NCI-H187 (cell line): ENCODE measurements around the gene SUPT6H.

Experiments
- DNase-seq, 2 experiments: peaks; one replicate each; lab custom pipeline; 2025; lab: John Stamatoyannopoulos, UW

Gene SUPT6H

DNA sequence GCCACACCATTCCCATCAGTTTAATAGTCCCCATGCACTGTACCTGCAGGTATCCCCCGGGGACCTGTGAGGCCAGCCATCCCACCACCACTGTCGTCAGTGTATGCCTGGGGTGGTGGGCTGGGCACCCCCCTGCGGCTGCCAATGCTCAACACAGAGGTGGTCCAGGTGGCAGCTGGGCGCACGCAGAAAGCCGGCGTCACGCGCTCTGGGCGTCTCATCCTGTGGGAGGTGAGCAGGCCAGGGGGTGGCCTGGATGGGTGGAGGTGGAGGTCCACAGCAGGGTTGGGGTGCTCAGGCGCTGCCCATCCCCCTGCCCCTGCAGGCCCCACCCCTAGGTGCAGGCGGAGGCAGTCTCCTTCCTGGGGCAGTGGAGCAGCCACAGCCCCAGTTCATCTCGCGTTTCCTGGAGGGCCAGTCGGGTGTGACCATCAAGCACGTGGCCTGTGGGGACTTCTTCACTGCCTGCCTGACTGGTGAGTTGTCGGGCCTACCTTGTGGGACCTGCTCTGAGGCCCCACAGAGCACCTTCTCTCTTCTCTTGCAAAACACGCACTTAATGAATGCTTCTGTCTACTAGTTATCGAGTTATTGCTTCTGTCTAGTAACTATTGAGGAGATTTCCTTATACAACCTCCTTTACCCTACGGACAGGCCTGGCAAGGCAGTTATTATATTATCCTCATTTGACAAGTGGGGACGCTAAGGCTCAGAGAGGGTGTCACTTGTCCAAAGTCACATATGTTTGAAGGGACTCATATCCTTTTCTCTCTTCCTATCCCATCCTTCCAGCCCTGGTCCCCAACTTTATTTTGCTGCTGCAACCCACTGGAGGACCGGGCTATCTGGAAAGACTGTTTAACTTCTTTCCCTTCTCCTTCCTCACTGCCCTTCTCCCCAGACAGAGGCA, 76.0 kb downstream of the SUPT6H start:
- DNase-seq, result no peak

DNA sequence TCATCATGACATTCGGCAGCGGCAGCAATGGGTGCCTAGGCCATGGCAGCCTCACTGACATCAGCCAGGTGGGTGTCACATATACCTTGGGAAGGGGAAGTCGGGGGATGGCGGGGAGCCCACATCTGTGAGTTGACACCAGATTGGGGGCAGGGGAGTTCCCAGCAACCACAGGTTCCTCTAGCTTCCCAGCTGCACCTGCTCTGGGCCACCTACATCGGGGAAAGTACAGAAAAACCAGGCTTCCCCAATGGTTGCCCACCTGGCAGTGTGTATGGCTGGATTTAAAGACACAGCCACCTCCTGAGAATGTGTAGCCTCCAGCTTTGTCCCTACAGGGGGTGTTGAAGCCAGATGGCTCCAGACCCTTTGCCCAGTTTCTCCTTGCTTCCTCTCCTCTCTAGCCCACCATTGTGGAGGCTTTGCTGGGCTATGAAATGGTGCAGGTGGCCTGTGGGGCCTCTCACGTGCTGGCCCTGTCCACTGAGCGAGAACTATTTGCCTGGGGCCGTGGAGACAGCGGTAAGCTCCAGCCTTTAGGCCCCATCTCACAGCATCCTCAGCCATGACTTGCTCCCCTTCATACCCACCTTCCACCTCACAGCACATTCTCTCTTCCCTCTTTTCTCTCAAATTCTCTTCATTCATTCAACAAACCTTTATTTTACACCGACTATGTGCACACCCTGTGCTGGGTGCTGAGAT, 76.8 kb downstream of the SUPT6H start:
- no peak for DNase-seq

DNA sequence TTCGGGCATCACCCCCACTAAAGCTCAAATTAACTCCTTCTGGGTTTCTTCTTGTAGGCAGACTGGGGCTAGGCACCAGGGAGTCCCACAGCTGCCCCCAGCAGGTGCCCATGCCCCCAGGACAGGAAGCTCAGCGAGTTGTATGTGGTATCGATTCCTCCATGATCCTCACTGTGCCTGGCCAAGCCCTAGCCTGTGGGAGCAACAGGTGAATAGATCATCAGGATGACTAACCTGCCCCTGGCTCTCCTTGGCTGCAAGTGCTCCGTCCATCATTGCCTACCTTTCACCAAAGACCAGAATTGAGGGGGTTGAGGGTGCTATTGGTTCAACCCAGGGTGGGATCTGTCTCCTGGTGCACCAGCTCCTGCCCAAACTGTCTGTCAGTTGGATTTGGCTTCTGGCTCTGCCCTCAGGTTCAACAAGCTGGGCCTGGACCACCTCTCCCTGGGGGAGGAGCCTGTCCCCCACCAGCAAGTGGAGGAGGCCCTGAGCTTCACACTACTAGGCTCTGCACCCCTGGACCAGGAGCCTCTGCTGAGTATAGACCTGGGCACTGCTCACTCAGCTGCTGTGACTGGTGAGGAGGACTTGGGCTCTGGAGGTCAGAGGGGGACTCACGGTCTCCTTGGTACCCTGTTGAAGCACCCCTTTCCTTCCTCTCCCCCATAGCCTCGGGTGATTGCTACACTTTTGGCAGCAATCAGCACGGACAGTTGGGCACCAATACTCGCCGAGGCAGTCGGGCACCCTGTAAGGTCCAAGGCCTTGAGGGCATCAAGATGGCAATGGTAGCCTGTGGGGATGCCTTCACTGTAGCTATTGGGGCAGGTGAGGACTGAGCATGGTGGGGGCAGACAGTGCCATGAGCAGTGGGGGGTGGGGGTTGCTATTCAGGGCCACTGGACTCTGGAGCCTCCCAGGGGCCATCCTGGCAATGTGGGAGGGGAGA, 78.7 kb downstream of the SUPT6H start:
- no peak for DNase-seq

DNA sequence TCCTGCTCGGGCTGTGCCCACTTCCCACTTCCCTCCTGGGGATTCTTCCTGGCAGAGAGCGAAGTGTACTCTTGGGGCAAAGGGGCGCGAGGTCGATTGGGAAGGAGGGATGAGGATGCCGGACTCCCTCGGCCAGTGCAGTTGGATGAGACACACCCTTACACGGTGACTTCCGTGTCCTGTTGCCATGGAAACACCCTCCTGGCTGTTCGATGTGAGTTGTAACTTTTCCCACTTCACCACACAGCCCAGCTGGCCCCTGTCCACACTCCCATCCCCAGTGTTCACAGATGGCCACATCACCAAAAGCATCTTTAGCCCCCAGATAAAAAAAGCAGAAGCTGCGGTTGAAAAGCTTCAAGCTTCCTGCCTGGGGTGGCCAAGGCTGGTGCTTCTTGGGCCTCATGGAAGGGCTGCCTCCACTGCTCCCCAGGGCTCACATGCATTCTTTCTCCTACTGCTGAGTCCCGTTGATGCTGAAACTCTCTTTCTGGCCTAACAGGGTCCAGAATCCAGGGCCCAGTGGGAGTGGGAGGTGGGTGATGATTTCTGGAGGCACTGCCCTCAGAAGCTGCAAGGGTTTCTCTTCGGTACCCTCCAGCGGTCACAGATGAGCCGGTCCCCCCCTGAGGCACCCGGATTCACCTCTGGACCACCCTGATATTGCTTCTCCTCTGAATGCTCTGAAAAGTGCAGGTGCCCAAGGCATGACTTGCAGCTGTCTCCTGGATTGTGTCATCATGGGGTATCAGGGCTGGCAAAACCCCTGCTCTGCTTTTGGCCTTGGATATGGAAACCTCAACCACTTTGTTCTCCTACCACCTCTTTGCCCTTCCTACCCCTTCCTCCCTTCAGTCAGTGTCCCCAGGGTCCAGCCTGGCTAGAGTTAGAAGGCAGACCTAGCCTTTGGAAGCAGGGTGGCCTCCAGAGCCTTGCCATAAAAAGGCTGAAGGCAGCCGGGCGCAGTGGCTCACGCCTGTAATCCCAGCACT, 79.6 kb downstream of the SUPT6H start:
- no peak for DNase-seq

DNA sequence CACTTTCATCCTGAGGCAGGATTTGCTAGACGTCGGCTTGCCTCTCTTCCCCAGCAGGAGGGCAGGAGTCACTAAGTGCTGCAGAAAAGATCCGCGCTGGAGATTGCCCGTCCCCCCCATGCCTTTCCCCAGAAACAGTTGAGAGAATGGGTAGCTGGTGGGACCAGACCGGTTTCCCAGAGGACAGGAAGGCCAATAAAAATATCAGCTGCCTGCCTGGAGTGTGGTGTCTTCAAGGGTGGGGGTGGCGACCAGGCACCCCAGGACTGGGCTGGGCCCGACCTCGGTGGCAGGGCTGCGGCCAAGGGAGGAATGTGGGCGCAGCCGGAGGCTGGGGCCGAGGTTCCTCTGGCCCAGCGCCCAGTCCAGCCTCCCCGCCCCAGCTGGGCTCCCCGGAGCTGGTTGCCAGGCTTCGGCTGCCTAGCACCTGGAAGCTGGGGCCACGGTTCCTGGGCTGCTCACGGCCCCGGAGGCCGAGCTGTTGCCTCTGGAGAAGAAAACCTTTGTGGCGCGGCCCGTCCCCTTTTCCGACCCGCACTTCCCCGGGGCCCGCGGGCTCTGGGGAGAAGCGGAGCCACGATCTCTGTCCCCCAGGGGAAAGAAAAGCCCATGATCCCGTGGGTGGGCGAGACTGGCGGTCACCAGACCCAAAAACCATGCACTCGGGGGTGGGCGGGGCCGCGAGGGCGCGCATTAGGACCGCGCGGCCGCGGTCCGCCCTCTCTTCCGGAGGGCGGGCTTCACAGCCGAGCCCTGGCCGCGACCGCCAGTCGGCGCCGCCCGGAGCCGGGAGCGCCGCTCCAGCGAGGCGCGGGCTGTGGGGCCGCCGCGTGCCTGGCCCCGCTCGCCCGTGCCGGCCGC, 81.5 kb downstream of the SUPT6H start, which contains the start of gene TRAF4:
TSS of gene TRAF4 (plus strand) at position 769 of the 861 bp plus-strand sequence. CDS start 102 bp downstream, outside the sequence.
- peak; percentile 65 to 66 for DNase-seq

DNA sequence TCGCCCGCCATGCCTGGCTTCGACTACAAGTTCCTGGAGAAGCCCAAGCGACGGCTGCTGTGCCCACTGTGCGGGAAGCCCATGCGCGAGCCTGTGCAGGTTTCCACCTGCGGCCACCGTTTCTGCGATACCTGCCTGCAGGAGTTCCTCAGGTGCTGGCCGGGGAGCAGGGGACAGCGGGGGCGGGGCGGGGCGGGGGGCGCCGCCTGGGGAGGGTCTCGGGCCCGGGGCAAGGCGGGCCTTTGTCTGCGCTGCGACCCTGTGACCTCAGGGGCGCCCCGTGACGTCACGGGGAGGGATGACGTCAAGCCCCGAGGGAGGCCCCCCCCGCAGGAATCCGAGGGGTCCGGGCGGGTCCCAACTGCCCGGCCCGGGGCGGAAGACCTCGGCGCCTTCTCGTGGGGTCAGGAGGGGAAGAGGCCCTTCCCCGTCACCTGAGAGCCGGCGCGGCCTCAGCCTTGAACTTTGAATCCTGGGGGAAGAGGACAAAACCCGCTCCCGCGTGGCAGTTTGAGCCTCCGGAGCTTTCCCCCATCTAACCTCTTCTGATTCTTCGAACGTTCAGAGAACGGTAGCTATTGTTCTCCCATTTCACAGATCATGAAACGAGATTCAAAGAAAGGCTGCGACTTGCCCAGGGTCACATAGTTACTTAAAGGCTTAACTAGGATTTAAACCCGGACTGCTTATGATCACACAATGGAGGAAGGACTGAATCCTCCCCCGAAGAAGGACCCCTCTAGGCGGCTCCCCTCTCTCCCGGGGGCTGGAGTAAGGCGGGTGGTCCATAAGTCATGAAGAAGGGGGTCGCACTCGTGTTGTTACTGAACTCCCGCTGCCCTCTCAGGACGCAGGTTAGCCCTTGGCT, 82.3 kb downstream of the SUPT6H start:
- no peak for DNase-seq

DNA sequence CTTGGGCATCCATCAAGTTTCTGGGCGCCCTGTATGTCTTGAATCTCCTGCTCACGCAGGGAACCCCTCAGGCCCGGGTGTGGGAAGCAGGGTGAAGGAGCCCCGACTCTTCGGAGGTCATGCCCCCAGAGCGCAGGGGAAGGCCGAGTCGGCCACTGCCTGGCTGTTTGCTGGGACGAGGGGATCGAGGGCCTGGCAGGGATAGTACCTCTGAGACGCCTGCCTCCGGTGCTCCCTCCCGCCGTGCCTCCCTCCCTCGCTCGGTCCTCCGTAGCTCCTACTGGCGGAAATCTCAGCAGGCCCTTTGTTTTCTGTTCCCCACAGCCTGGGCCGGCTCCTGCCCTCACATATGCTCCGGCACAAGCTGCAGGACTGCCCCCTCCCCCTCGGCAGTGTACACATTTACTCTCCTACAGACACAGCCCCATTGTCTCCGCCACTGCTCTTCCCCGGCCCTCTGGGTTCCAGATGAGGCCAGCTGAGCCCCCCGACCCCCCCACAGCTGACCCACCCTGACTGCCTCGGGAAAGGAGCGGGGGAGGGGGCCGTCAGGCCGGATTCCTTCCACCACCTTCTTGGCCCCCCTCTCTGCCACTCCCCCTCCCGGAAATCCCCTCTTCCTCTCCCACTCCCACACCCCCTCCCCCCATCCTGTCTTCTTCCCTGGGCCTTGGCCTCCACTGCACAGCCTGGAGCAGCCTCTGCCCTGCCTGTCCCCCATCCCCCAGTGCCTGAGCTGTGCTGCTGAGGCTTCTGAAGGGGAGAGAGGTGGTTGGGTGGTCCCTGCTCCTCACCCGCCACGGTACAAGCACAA, 83.2 kb downstream of the SUPT6H start:
- peak in 1 of 2 experiments; percentile 23 for DNase-seq

DNA sequence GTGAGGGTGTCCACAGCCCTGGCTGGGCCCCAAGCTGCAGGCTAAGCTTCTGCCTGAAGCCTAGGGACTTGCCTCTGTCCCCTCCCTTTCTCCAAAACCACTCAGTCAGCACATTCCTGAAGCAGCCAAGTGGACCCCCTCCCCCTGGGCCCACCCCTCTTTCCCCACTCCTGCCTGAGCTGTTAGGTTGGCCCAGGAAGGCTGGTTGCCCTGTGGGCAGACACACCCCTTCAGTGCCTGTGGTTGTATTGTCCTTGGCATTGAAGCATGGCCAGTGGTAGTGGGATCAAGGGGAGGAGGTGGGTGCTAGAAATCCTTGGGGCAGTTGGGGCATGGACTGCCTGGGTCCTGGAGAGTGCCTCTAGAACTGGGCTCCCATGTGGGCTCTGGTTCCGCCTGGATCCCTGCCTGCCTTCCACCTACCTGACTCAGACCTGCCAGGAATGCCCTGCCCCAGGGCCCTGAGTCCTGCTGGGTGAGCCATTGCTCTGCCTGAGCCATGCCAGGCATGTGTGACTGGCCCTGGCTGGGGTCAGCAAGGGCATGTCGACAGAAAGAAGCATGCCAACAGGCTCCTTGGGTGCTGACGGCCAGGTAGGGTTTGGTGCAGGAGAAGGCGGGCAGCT, 83.9 kb downstream of the SUPT6H start:
- DNase-seq, result no peak

DNA sequence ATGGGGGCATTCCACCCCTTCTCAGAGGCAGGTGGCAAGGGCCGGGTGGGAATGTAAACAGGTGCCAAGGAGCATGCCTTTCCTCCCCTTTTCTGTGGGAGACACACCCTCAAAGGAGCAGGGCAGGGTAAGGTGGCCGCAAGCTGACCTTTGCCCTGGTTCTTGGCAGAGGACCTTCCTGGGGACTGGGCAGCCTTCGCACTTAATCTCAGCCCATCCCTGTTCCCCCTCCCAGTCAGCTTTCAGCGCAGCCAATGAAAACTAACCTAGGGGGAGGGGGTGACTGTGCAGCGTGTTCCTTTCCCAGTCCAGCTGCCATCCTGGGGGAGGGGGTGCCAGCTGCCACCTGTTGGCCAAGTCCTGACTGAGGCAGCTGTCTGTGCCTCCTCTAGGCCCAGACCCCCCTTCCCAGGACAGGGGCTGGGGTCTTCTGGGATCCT, 84.6 kb downstream of the SUPT6H start:
- no peak for DNase-seq

DNA sequence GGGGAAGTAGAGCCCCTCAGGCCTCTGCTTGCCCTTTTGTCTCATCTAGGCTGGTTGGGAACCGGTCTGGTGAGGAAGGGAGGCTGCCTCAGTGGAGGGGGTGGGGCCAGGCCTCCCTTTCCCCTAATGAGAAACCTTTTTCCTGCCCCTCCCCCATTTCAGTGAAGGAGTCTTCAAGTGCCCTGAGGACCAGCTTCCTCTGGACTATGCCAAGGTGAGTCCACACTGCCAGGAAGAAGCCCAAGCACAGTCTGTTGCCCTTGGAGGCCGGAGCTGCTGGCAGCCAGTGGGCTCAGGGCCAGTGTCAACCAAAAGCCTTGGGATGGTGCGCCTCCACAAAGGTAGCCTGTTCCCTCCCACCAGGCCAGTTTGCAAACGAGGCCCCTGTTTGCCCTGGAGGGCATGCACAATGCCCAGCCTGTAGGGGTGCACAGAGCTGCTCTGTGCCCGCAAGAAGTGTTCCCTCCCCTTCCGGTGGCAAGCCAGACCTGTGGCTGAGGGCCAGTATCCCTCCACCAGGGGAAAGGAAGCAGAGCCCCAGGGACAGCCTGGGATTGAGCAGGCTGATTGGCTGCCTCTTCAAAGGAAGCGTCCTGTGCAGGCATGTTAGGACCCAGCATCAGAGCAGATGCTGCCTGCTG, 85.2 kb downstream of the SUPT6H start:
- no peak for DNase-seq

DNA sequence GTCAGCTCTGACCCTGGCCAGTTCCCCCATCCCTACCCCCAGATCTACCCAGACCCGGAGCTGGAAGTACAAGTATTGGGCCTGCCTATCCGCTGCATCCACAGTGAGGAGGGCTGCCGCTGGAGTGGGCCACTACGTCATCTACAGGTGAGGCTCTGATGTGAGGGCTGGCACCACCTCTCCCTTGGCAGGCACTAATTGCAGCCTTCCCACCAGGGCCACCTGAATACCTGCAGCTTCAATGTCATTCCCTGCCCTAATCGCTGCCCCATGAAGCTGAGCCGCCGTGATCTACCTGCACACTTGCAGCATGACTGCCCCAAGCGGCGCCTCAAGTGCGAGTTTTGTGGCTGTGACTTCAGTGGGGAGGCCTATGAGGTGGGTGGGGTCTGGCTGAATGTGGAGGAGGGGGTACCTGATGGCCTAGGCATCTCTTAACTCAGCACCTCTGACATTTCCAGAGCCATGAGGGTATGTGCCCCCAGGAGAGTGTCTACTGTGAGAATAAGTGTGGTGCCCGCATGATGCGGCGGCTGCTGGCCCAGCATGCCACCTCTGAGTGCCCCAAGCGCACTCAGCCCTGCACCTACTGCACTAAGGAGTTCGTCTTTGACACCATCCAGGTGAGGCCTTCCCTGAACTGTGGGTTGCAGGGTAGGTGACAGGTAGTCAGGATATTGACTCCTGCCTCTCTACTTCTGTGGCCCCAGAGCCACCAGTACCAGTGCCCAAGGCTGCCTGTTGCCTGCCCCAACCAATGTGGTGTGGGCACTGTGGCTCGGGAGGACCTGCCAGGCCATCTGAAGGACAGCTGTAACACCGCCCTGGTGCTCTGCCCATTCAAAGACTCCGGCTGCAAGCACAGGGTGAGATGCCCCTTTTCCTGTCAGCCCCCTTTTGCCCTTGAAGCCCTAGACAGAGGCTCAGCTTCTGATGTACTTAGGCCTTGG, 86.1 kb downstream of the SUPT6H start:
- DNase-seq, result no peak

DNA sequence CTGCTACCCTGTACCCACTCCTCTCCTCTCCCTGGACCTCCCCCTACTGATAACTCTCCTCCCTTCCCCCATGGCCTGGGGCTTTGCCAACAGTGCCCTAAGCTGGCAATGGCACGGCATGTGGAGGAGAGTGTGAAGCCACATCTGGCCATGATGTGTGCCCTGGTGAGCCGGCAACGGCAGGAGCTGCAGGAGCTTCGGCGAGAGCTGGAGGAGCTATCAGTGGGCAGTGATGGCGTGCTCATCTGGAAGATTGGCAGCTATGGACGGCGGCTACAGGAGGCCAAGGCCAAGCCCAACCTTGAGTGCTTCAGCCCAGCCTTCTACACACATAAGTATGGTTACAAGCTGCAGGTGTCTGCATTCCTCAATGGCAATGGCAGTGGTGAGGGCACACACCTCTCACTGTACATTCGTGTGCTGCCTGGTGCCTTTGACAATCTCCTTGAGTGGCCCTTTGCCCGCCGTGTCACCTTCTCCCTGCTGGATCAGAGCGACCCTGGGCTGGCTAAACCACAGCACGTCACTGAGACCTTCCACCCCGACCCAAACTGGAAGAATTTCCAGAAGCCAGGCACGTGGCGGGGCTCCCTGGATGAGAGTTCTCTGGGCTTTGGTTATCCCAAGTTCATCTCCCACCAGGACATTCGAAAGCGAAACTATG, 87.0 kb downstream of the SUPT6H start:
- no peak for DNase-seq

DNA sequence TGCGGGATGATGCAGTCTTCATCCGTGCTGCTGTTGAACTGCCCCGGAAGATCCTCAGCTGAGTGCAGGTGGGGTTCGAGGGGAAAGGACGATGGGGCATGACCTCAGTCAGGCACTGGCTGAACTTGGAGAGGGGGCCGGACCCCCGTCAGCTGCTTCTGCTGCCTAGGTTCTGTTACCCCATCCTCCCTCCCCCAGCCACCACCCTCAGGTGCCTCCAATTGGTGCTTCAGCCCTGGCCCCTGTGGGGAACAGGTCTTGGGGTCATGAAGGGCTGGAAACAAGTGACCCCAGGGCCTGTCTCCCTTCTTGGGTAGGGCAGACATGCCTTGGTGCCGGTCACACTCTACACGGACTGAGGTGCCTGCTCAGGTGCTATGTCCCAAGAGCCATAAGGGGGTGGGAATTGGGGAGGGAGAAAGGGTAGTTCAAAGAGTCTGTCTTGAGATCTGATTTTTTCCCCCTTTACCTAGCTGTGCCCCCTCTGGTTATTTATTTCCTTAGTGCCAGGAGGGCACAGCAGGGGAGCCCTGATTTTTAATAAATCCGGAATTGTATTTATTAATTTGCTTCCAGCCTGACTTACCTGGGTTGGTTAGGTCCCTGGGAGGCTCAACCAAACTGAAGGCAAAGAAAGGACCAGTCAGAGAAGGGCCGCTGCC, 87.6 kb downstream of the SUPT6H start:
- no peak for DNase-seq
